GM11168 (cell line): Measurements from ENCODE around the gene DVL1.

ENCODE experiments used
- in situ Hi-C: fragments of 300-500 bp; cut with MboI; formaldehyde crosslinking; loops from one replicate; pipeline ENCODE4 v1.12.0; 2022; ENCODE audit warnings: low sequenced_read_pairs; ENCODE audit not compliant: unreplicated experiment

DVL1 gene

DNA sequence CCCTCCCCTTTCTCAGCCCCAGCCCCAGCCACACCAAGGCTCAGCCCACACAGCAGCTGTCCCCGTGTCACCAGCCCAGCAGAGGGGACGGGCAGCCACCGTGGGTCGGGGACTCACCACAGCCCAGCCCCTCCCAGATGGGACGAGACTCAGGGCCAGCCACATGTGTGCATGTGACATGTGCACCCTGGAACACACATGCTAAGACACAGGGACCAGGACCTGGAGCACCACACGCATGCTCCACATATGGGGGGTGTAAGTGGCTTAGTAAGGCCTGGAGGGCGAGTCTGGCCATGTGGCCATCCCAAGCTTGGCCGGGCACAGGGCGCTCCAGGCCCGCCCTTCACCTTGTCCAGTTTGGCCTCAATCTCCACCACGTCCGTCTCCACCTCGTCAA is 45.5 kb downstream of the DVL1 start:
- in situ Hi-C loops, result no loop called here

DNA sequence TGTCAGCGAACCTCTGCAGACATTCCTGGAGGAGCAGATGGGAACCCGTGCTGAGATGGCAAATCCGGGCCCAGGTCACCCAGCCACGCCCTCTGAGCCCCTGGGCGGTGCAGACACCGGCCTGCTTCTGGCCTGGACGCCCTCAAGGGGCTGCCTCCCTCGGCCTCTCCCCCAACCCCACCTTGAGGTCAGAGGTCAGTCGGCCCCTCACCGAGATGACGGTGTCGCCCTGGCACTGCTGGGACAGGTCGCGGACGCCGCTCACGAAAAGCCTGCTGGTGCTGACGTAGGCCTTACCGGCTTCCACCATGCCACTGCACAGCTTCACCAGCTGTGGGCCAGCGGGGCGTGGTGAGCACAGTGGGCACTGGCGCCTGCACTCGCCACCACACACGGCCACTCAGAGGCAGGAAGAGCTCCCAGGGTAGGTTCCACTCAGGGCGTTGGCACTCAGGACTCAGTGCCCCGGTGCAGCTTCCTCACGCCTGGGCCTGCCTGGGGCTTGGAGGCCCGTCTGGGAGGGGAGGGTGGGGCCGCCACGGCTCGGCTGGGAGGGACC is 46.2 kb downstream of the DVL1 start:
- in situ Hi-C loops, result no loop called here

DNA sequence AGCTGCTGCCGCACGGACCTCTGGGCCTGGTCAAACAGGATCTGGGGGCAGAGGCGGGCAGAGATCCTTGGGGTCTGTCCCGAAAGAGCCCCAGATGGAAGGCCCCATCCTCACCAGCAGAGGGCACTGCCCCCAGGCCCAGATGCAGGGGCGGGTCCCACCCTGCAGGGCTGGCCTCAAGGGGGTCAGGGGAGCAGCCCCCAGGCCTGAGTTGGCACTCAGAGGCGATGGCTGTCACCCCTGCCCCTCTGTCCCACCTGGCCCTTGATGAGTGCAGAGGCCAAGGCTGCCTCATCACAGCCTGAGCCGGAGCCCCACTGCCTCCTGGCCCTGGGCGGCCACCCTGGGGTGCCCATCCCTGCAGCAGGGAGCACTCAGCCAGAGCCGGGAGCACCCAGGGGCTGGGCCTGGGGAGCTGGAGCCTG is 47.2 kb downstream of the DVL1 start:
- in situ Hi-C loops, result no loop called here

DNA sequence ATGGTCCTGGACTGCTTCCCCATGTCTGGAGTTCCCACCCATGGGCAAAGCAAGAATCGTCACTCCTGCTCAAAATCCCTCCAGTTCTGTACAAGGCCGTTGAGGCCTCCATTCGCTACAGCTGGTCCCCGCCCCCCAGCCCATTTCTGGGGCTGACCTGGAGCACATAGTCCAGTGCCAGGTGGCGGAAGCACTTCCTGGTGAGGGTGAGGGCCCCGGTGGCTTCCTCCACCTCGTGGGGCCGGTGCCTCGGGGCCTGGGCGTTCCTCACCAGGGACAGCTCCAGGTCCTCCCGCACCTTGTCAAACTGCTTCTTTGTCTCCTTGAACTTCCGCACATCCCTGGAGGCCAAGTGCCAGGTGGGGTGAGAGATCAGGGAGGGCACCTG is 48.9 kb downstream of the DVL1 start:
- in situ Hi-C loops, result no loop called here

DNA sequence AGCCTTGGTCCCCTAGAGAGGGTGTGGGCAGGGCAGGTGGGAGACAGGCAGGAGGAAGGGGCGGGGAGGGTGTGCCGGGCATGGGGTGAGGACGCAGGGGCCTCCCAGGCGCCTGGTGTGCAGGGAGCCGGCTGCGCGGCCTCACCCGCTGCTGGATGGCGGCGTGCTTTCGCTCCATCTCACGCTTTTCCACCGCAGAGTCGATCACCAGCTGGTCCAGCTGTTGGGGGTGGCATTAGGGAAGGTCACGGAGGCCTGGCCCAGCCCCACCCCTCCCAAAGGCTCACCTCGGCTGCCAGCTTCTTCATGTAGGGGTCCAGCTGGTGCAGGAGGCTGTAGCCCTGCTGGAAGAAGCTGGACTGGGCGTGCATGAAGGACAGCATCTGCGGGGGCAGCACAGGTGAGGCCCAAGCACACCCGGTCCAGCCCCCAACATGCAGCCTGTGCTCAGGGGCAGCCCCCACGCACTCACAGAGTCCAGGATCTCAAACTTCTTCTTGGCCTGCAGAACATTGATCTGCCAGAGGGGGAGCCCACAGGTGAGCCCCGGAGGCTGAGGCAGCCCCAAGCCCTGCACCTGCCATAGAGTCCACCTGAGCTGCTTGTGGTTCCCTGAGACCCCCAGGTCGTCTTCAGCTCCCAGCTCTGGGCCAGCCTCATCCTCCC is 49.4 kb downstream of the DVL1 start:
- in situ Hi-C loops, result no loop called here

DNA sequence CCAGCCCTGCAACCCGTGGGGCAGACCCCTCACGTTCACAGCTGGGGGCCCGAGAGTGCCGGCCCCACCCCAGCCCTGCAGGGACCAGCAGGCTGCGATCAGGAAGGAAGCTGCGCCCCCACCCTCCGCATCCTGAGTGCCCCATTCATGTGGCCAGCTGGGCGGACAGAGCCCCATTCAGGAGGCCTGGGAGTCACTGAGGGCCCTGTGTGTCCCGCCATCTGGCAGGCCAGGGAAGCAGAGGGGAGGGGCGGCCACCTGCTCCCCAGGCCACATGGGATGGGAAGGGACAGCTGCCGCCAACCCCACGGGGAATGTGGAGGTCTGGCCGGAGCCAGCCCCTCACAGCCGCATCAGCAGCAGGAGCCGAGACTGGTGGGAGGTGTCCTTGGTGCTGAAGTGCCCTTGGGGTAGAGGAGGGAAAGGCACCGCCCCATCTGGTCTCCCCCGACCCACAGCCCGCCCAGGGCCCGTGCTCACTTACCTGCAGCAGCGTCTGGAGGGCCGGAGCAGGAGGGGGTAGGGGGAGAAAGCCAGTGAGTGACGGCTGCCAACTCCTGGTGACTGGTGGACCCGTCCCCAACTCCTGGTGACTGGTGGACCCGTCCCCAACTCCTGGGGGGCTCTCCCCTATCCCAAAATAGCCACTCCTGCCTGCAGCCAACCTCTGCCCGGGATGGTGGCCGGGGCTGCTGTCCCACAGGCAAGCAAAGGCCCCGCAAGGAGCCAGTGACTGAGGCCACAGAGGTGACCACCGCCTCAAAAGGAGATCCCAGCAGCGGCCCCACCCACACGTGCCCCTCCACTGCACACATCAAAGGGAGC is 50.1 kb downstream of the DVL1 start:
- in situ Hi-C loops, result no loop called here

DNA sequence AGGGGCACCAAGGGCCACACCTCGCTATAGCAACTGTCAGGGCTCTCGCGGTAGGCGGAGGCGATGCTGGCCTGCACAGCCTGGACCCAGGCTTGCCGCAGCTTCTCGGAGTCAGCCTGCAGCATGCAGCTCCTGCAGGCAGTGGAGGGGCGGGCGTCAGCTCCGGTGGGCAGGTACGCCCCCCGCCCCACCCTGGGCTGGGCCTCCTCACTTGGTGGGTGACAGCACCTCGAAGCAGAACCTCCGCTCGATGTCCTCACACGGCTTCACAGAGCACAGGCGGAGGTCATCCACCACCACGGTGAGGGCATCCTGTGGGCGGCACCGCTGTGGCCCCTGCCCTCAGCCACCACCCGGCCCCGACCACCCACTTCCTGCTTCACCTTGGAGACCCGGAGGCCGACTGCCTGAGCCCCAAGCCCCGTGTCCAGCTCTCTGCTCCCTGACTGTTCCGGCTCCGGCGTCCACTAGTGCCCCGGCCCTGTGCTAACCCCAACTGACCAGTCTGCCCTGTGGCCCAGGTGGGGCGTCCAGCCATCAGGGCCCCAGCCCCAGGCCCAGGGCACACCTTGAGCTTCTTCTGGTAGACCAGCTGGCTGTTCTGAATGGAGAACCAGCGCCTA is 51.3 kb downstream of the DVL1 start:
- in situ Hi-C loops, result no loop called here

DNA sequence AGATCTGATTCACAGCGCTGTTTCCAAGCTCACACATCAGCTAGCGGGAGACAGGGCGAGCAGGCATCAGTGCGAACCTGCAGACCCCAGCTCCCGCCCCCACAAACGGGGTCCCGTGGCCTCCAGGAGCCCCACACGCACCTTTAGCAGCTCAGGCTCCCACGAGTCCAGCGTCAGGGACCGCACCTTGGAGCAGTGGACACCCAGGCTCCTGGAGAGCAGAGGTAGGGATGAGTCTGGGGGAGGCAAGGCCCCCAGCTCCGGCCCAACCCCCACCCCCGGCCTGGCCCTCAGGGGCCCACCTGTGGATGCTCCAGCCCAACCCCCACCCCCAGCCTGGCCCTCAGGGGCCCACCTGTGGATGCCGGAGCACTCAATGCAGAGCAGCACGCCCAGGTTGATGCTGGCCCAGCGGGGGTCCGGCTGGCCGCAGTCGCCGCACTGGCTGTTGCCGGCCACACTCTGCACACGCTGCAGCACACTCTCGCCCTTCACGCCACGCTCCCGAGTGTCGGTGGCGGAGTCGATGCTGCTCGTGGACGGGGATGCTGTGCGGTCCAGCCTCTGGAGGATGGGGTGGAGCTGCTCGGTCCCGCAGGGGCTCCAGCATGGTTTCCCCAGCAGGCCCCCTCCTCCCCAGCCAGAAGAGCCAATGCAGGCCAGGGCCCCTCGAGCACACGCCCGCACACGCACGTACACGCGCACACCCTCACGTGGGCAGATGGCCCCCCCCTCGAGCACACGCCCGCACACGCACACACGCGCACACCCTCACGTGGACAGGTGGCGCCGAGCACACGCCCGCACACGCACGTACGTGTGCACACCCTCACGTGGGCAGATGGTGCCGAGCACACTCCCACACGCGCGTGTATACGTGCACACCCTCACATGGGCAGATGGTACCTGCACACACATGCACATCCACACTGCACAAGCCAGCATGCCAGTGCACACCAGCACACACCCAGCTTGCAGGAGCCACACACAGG is 52.9 kb downstream of the DVL1 start:
- in situ Hi-C loops, result no loop called here

DNA sequence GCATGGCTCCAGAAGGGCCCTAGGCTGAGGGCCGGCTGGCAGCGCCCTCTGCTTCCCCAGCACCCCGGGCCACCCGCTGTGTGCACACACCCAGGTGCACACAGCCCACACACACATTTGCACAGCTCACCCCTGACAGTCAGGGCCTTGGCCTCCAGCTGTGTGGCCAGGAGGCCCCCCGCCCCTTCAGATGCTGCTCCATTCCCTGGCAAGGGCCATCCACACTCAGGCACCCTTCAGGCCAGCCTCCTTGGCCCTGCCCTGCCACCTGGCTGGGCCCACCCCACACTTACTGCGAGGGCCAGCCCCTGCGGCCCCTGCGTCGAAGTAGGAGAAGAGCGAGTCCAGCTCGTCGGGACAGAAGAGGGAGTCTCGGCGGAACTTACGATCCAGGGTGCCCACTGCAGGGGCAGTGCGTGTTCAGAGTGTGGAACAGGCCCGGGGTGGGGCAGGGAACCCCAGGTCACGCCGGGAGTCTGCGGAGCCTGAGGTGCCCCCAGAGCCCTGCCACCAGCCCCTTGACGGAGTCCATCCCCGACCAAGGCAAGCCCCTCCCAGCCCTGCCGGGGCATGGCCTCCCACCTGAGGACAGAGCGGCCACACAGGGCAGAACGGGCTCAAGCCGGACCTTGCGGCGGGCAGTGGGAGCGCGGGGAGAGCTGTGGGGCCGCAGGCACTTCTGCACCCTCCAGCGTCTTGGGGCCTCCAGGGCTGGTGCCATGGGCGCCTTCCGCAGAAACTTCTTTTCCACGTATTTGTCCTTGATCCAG is 53.9 kb downstream of the DVL1 start:
- in situ Hi-C loops, result no loop called here

DNA sequence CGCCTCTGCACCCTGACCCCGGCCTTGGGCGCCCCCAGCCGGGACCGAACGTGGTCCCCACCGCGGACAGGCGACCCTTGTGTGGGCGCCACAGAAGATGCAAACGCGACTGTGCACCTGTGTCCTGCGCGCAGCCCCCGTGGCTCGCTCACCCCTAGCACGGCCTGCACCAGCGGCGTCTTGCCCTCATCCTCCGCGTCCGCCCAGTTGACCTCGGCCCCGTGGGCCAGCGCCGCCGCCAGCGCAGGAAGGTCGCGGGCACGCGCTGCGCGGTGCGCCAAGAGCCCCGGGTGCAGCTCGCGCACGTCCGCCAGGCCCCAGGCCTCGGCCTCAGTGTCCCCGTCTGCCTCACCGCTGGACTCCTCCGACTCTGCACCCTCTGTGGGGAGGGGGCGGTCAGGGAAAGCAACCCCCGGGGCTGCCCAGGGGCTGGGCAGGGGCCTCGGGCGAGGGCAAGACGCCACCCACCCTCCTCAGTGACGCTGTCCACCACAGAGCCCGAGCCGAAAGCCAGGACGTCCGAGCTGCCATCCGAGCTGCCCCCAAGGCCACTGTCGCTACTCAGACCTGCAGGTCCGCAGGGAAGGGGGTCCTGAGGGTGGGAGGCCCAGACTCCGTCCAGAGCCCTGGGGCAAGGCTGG is 54.8 kb downstream of the DVL1 start:
- in situ Hi-C loops, result no loop called here

DNA sequence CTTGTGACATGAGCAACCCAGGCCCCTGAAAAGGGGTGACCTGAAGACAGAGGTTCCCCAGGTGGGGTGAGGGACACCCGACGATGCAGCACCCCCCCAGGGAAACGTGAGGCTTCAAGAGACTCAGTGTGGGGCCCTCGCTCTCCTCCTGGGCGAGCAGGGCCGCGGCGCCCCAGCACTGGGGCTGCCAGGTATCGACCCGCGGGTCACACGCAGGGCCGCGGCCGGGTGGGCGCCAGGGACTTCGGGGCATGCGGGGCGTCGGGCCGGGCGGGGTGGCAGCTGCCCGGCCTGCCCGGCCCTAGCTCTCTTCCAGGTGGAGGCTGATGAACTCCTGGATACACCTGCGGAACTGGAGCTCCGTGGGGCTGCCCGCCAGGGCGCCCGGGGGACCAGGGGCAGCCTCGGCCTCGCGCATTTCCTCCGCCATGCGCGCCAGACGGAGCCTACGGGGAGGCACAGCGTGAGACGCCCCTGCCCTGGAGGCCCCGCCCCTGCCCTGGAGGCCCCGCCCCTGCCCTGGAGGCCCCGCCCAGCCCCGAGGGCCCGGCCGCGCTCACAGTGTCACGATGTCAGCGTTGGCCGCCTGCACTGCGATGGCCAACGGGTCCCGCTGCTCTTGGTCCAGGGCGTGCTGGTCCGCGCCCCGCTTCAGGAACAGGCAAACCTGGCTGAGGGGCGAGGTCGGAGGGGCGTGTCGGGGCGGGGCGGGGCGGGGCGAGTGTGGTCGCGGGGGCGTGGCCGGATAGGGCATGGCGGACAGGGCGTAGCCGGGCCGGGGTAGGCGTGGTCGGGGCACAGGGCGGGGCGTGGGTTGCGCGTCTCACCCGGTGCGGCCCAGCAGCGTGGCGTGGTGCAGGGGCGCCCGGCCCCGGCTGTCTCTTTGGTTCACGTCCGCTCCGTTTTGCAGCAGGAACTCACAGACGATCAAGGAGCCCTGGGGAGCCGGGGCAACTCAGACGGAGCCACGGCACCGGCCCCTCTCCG is 55.7 kb downstream of the DVL1 start:
- in situ Hi-C loops, result no loop called here

DNA sequence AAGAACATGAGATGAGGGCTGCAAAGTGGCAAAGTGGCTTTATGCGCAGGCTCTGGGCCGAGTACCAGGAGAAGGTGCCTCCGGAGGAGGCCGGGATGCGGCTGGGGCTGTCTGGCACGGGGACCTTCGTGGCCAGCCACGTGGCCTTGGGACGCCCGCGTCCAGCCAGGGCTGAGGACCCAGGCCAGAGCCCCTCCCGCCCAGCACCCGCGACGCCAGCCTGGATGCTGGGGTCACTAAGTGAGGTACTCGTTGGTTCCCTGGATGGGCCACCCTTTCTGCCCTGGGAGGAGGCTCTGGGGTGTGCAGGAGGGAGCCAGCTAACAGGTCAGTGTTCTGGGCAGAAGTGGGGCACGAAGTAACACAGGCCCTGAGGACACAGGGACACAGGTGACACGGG is 56.4 kb downstream of the DVL1 start:
- in situ Hi-C loops, result no loop called here

DNA sequence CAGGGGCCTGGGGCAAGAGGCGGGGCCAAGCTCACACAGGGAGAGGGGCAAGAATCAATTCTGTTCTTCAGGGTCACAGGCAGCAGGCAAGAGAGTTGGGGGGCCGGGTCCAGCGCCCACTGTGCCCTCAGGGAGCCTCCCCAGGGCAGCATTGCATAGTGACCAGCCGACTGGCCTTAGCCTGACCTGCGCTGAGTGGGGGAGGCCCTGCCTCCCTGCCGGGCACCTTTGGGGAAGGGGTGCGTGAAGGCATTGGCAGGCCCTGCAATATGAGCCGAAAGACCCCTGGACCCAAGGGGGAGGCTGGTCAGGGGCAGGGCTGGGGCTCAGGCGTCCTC is 56.8 kb downstream of the DVL1 start:
- in situ Hi-C loops, result no loop called here

DNA sequence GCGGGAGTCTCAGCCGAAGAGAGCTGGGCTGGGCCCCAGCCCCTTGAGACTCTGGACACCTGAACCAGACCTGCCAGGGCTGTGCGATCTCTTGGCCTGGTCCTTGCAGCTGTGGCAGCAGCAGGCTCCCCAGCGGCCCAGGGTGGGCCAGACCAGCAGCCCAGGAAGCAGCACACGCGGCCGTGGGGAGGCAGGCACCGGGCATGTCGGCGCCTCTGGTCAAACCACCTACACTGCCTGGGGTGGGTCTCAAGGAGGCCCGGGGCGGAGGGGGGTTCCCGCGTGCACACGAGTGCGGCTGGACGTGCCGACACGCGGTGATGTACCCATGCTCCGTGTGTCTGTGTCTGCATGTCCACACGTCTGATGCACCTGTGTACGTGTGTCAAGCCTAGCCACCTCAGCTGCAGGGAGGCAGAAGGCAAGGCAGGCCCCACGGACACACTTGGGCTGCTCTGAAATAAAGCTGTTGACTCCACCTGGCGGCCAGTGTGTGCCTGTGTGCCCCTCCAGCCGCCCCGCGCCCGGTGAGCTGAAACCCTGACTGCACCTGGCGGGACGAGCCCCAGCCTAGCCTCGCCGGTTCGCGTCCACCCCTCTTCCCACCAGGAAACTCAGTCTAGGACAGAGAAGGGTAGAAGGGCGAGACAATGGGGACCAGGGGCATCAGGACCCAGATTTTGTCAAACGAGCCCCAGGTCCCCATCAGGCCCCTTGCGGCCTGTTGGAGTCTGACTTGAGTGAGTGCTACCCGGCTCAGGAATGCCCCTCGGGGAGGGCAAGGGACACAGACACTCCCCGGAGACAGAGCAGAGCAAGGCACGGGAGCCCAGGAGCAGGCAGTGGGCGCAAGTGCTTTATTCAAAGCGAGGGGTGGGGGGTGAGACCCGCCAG is 57.4 kb downstream of the DVL1 start:
- in situ Hi-C loops, result no loop called here

DNA sequence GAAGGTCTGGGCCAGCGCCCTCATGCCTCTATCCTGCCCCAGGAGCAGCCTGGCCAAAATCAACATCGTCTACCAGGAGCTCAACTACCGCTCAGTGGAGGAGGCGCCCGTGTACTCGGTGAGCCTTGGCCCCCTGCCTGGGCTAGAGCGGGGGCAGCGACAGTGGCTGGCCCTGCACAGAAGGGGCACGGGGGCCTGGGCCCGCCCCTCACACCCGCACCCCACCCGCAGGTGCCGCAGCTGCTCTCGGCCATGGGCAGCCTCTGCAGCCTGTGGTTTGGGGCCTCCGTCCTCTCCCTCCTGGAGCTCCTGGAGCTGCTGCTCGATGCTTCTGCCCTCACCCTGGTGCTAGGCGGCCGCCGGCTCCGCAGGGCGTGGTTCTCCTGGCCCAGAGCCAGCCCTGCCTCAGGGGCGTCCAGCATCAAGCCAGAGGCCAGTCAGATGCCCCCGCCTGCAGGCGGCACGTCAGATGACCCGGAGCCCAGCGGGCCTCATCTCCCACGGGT is 58.1 kb downstream of the DVL1 start:
- in situ Hi-C loops, result no loop called here

DNA sequence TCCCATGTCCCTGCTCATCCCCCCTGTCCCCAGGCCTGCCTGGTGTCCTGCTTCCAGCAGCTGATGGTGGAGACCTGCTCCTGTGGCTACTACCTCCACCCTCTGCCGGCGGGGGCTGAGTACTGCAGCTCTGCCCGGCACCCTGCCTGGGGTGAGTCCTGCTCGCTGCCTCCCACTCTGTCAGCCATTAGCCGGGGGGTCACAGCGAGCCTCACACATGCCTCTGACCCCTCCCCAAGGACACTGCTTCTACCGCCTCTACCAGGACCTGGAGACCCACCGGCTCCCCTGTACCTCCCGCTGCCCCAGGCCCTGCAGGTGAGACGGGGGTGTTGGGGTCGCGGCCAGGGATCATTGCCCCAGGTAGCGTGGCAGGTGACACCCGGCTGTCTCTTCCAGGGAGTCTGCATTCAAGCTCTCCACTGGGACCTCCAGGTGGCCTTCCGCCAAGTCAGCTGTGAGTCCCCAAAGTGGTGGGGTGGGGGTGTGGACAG is 58.9 kb downstream of the DVL1 start:
- in situ Hi-C loops, result no loop called here
